DOHH2 (cell line): ENCODE data around the gene TMEM131.
"Not testable (repeated sequence)": the region's sequence is repeated elsewhere in the genome, so short reads cannot be mapped to it uniquely, and the experiment has no call there.

ENCODE experiments used
- EZH2phosphoT487 ChIP-seq: fragments of 200-600 bp; sonication (generic); IDR thresholded peaks from 2 replicates; pipeline ENCODE4 v1.6.1; 2017; ENCODE audit warnings: borderline replicate concordance, mild to moderate bottlenecking, antibody characterized with exemption, low read length, moderate library complexity, mixed read lengths
- TF ChIP-seq, protein P1 (sequence below): fragments of 200-600 bp; sonication (generic); IDR thresholded peaks from one replicate; pipeline ENCODE4 v1.5.1; 2014; ENCODE audit warnings: antibody characterized with exemption, mild to moderate bottlenecking, low read depth, low read length; ENCODE audit not compliant: poor library complexity, severe bottlenecking

DNA sequence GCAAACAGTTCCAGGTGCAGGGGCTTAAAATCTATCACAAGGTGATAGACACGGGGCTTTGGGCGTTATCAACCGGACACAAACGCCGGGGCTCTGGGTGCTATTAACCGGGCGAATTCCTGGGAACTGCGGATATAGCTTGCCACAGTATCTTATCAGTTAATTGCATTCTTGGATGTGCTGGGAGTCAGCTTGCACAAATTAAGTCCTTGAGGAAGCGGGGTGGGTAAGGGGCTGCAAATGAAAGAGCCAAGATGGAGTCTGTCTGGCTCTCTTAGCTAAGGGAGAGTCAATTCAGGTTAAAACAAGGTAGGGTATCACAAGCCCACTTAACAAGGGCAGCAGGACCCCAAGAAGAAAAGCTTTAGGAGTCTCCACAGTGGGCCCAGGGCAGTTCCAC is 283.6 kb downstream of the TMEM131 start:
- TF ChIP-seq, protein P1, sequence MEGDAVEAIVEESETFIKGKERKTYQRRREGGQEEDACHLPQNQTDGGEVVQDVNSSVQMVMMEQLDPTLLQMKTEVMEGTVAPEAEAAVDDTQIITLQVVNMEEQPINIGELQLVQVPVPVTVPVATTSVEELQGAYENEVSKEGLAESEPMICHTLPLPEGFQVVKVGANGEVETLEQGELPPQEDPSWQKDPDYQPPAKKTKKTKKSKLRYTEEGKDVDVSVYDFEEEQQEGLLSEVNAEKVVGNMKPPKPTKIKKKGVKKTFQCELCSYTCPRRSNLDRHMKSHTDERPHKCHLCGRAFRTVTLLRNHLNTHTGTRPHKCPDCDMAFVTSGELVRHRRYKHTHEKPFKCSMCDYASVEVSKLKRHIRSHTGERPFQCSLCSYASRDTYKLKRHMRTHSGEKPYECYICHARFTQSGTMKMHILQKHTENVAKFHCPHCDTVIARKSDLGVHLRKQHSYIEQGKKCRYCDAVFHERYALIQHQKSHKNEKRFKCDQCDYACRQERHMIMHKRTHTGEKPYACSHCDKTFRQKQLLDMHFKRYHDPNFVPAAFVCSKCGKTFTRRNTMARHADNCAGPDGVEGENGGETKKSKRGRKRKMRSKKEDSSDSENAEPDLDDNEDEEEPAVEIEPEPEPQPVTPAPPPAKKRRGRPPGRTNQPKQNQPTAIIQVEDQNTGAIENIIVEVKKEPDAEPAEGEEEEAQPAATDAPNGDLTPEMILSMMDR, result not testable (repeated sequence)
- TF ChIP-seq EZH2phosphoT487, result not testable (repeated sequence)
